ENCODE data around the gene EID1. TPM values are rescaled to one million over a fixed set of nuclear protein-coding genes. Genes with fewer than 3 reads are reported as not detected.

Gene EID1
- total RNA-seq, 1 experiment from 2014 or later, result 74.3 TPM

DNA sequence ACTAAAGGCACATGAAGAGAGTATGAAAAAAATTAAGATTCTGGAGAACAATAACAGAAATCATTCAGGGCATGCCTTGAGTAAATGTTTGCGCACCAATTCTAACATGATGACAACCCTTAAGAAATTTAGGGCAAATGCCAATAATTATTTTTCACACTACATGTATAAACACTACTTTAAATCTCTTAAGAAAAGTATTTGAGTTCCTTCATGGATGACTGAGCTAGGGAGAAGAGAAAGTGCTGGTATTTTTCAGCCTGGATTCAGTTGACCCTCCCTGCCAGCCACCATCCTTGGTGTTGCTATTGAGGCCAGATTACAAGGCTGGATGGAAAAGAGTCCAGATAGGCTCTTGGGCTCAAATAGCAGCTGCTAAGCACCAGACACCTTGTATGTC lies 8.0 kb upstream of the EID1 start:
- no TSS peak for BruUV-seq (replicated peaks)
- Mint-ChIP-seq H3K4me1 (ENCODE audit: low read depth, unreplicated experiment) (peaks cover 41% of the 10 kb centered on the region), H3K36me3 (ENCODE audit: insufficient read depth, unreplicated experiment) (no peaks in the 10 kb centered on the region), H3K27ac (ENCODE audit: unreplicated experiment) (no peak overlapping the region), H3K9me3 (ENCODE audit: low read depth, unreplicated experiment) (no peaks in the 10 kb centered on the region), H3K27me3 (ENCODE audit: unreplicated experiment) (no peaks in the 10 kb centered on the region), H3K4me3 (ENCODE audit: low read depth, unreplicated experiment) (no peak overlapping the region)
- no peak for DNase-seq
- TF ChIP-seq, protein P1, sequence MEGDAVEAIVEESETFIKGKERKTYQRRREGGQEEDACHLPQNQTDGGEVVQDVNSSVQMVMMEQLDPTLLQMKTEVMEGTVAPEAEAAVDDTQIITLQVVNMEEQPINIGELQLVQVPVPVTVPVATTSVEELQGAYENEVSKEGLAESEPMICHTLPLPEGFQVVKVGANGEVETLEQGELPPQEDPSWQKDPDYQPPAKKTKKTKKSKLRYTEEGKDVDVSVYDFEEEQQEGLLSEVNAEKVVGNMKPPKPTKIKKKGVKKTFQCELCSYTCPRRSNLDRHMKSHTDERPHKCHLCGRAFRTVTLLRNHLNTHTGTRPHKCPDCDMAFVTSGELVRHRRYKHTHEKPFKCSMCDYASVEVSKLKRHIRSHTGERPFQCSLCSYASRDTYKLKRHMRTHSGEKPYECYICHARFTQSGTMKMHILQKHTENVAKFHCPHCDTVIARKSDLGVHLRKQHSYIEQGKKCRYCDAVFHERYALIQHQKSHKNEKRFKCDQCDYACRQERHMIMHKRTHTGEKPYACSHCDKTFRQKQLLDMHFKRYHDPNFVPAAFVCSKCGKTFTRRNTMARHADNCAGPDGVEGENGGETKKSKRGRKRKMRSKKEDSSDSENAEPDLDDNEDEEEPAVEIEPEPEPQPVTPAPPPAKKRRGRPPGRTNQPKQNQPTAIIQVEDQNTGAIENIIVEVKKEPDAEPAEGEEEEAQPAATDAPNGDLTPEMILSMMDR (IDR thresholded peaks at IDR 0.05; ENCODE audit: unreplicated experiment), result no peak
- intact Hi-C loops (cut with micrococcal nuclease; ENCODE audit: unreplicated experiment), result loop anchor here (2.0 to 5.0 kb wide), 2 partner anchors 77 to 267 kb away; no protein-coding TSS in a partner anchor
- CTCF ChIA-PET, result interaction anchor here (0.5 to 1.2 kb wide), 3 partner anchors 87 to 1108 kb away, joined by 3 to 9 read pairs (median 3); no protein-coding TSS in a partner anchor

DNA sequence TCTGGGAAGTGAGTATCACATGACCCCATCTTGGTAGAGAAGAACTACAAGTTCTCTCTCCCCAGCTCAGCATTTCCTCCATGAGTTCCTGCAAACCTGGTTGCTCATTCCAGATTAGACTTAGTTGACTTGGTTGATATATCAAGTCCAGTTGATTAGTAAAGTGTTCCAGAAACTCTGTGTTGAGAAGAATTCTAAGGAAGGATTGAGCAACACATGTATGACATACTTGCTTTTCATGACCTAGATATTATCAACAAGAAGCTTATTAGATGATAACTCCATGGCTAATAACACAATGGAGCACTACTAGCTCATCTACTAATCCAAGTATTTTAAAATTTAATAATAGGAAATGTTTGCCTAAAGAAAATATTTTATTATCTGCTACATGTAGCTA lies 6.4 kb upstream of the EID1 start:
- no peaks in the 10 kb centered on the region for H3K27me3 Mint-ChIP-seq (ENCODE audit: unreplicated experiment)
- intact Hi-C loops (cut with micrococcal nuclease; ENCODE audit: unreplicated experiment), result loop anchor here (2.0 kb wide), 1 partner anchor 75 kb away; no protein-coding TSS in a partner anchor
- no TSS peak for BruUV-seq (replicated peaks)
- H3K9me3 Mint-ChIP-seq (ENCODE audit: low read depth, unreplicated experiment), result no peaks in the 10 kb centered on the region
- H3K4me3 Mint-ChIP-seq (ENCODE audit: low read depth, unreplicated experiment), result no peak overlapping the region
- TF ChIP-seq, protein P1 (IDR thresholded peaks at IDR 0.05; ENCODE audit: unreplicated experiment), result no peak
- no peak for DNase-seq
- CTCF ChIA-PET, result interaction anchor here (1.1 kb wide), 1 partner anchor 74 kb away, joined by 3 read pairs; no protein-coding TSS in a partner anchor
- no peak overlapping the region for H3K27ac Mint-ChIP-seq (ENCODE audit: unreplicated experiment)
- no peaks in the 10 kb centered on the region for H3K36me3 Mint-ChIP-seq (ENCODE audit: insufficient read depth, unreplicated experiment)
- peaks cover 26% of the 10 kb centered on the region for H3K4me1 Mint-ChIP-seq (ENCODE audit: low read depth, unreplicated experiment)

DNA sequence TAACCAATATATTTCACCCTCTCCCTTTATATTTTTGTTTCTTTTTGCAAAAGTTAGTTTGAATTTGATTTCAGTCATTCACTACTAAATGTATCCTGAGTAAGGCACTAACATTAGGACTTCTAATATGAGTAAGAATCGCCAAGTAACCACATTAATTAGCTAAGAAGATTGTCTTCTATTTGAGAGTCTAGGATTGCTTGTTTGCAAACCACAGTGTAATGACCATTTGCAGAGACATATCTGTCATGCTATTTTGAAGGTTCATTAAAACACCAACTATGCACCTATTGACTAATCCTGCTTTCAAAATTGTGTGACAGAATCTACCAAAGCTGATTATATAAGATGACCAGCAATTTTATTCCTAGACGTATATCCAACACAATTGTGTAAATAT lies 5.3 kb upstream of the EID1 start:
- DNase-seq, result no peak
- H3K27me3 Mint-ChIP-seq (ENCODE audit: unreplicated experiment), result no peaks in the 10 kb centered on the region
- H3K36me3 Mint-ChIP-seq (ENCODE audit: insufficient read depth, unreplicated experiment), result peaks cover 2% of the 10 kb centered on the region
- H3K9me3 Mint-ChIP-seq (ENCODE audit: low read depth, unreplicated experiment), result no peaks in the 10 kb centered on the region
- H3K4me1 Mint-ChIP-seq (ENCODE audit: low read depth, unreplicated experiment), result peaks cover 24% of the 10 kb centered on the region
- intact Hi-C loops (cut with micrococcal nuclease; ENCODE audit: unreplicated experiment), result no loop called here
- TF ChIP-seq, protein P1 (IDR thresholded peaks at IDR 0.05; ENCODE audit: unreplicated experiment), result no peak
- CTCF ChIA-PET, result interaction anchor here (1.1 kb wide), 1 partner anchor 73 kb away, joined by 3 read pairs; no protein-coding TSS in a partner anchor
- BruUV-seq (replicated peaks), result no TSS peak
- H3K27ac Mint-ChIP-seq (ENCODE audit: unreplicated experiment), result no peak overlapping the region
- no peak overlapping the region for H3K4me3 Mint-ChIP-seq (ENCODE audit: low read depth, unreplicated experiment)

DNA sequence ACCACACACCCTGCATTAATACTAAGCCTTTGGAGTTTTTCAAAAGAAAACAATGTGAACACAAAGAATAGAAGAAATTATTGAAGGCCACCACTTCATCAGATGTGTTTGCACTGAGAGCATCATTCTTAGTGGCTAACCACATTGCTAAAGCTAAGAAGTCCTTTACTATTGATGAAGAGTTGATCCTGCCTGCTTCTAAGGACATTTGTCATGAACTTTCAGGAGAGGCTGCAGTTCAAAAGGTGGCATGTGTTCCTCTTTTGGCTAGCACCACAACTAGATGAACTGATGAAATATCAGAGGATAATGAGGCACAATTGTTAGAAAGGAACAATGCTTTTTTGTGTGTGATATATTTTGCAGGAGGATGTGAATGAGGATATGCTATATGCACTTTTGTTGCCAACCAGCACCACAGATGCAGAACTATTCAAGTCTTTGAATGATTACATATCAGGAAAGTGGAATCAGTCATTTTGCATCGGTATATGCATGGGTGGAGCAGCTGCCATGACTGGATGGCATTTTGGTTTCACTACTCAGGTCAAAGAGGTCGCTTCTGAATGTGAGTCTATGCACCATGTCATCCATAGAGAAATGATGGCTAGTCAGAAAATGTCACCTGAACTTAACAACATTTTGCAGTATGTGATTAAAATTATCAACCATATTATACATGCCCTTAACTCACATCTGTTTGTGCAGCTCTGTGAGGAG lies 2.5 kb upstream of the EID1 start:
- no peak overlapping the region for H3K27ac Mint-ChIP-seq (ENCODE audit: unreplicated experiment)
- CTCF ChIA-PET, result no interaction called here
- H3K4me1 Mint-ChIP-seq (ENCODE audit: low read depth, unreplicated experiment), result peaks cover 28% of the 10 kb centered on the region
- DNase-seq, result no peak
- intact Hi-C loops (cut with micrococcal nuclease; ENCODE audit: unreplicated experiment), result no loop called here
- H3K27me3 Mint-ChIP-seq (ENCODE audit: unreplicated experiment), result no peaks in the 10 kb centered on the region
- TF ChIP-seq, protein P1 (IDR thresholded peaks at IDR 0.05; ENCODE audit: unreplicated experiment), result no peak
- H3K36me3 Mint-ChIP-seq (ENCODE audit: insufficient read depth, unreplicated experiment), result peaks cover 15% of the 10 kb centered on the region
- no peaks in the 10 kb centered on the region for H3K9me3 Mint-ChIP-seq (ENCODE audit: low read depth, unreplicated experiment)
- BruUV-seq (replicated peaks), result no TSS peak
- no peak overlapping the region for H3K4me3 Mint-ChIP-seq (ENCODE audit: low read depth, unreplicated experiment)
